Measurements from ENCODE around the gene KRT36.

KRT36 gene

GRCh38 chr17:41500131-41500911 is 10.6 kb upstream of the KRT36 start:
- DNase-seq, result no peak

- no peak for DNase-seq
These were observed 10.0 kb upstream of the KRT36 start for GRCh38 chr17:41499714-41500113.

- DNase-seq, result no peak
These were observed 8.6 kb upstream of the KRT36 start for GRCh38 chr17:41498276-41498675.

- peak; percentile 45 for DNase-seq
These were observed 7.2 kb upstream of the KRT36 start for GRCh38 chr17:41496803-41497484.

DNA sequence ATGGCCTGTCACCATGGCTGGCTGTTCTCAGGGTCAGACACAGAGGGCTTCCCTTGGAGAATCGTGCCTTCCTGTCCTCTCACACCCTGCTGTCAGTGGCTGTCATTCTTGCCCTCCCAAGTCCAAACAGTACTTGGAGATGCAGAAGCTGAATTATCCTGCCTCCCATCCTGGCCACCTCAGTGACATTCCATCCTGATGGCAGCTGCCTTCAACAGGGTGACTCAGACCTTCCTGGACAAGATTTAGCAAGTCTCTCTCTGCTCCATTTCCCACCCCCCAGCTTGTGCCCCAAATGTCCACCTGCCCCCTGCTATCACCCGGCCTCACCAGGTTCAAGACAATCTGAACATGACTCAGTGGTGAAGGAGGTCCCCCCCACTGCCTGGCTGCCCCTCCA is 4.8 kb upstream of the KRT36 start:
- DNase-seq, result no peak

DNA sequence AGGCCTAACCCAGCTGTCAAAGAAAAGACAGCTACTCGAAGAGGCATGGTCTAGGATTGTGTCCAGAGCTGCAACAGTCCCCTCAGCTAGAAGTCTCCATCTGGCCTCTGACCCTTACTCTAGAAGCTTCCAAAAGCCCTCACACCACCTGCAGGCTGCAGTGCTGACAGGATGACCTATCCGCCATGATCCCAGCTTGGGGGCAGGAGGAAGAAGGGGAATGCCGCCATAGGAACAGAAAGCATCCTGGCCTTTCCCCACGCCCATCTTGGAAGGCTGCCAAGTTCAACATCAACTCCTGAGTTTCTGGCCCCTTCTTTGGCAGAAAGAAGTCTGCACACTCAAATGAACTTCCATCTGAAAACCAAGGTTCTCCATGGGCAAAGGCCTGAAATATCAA is 3.1 kb upstream of the KRT36 start:
- DNase-seq, result no peak

GRCh38 chr17:41492351-41492750 is 2.6 kb upstream of the KRT36 start:
- DNase-seq, result no peak

GRCh38 chr17:41491476-41491875 is 1.8 kb upstream of the KRT36 start:
- no peak for DNase-seq

DNA sequence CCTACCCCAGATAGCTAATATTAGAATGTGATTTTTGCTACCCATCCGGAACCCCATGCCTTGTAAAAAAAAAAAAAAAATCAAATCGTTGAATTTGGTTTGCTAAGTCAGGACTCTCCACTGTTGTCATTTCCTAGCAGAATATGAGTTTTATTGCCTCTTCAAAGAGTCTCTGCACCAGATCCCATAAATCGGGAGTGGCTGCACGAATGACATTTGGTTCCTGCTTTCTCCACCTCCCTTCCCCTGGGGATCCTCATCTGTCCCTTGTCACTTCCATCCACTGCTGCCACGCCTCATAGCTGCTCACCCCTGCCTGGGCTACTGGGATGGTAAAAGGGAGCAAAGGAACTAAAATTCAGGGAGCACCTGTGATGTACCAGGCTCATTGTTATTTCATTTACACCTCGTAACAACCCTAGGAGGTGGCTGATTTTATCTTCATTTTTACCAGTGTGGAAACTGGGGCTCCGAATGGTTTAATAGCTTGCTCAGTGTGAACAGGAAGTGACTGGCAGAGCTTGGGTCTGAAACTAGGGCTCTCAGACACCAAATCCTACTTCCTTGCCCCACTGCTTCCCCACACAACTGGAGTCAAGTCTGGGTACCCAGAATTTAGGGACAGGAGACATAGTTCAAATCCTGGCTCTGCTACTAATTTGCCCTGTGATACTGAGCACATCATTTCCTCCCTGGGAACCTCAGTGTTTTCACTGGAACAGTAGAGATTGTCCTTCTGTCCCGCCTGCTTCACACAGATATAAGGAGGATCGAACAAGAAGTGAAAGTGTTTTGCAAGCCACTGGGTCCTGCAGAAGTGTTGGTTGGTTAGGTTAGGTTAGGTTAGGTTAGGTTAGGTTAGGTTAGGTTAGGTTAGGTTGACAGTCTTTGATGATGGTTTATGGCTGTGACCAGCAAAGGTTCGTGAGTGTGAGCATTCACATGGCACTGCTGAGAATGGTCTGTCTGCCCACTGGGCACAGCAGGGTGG is 585 bp upstream of the KRT36 start:
- no peak for DNase-seq

GRCh38 chr17:41486809-41487530 is 2.7 kb downstream of the KRT36 start:
- no peak for DNase-seq

- no peak for DNase-seq
These were observed 3.4 kb downstream of the KRT36 start for GRCh38 chr17:41486316-41486715.

DNA sequence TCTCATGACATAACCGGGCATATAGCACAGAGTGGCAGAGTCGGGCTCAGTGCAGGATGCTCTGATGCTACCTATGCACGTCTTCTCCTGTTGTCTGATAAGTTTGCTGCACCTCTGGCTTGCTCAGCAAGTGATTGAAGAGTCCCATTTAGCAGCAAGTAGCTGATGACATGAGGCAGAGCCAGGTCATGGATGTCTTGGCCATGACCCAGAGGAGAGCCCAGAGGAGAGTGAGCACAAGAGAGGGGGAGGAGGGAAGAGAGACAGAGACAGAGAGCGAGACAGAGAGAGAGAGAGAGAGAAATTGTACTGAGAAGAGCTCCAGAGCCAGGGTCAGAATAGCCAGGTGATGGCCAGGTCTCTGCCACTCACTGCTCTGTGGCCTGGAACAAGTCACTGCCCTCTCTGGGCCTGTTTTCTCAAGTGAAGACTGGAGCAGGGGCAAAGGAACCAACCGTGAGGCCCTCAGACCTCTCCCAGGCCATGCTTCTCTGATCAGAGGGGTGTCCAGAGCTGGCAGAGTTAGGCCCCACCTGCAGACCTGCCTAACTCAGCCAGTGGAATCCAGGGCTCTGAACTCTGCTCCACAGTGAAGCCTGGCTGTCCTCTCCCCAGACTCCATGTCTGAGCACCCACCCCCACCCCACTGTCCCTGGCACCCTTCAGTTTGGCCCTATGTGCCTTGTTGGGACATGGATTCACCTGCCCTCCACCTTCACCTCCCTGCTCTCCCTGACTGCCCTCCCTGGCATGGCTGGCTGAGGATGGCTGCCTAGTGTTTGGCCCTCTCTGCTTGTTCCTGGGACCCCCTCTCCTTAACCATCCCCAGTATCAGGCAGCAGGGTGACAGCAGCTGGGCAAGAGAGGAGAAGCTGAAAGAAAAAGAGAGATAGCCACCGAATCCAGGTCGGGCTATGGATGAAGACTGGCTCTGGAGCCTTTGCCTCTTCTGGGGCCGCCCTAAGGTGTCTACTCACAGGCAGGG is 4.5 kb downstream of the KRT36 start:
- DNase-seq, result no peak

- no peak for DNase-seq
These were observed 5.5 kb downstream of the KRT36 start for GRCh38 chr17:41483991-41484826.

- no peak for DNase-seq
These were observed 6.2 kb downstream of the KRT36 start for GRCh38 chr17:41483531-41483930.

GRCh38 chr17:41481036-41481435 is 8.7 kb downstream of the KRT36 start, which contains the start of gene KRT35:
Gene KRT35 (minus strand): TSS chr17:41481151. CDS start chr17:41481097, 54 bp downstream.
- DNase-seq, result no peak

GRCh38 chr17:41480581-41480980 is 9.1 kb downstream of the KRT36 start:
- DNase-seq, result no peak

DNA sequence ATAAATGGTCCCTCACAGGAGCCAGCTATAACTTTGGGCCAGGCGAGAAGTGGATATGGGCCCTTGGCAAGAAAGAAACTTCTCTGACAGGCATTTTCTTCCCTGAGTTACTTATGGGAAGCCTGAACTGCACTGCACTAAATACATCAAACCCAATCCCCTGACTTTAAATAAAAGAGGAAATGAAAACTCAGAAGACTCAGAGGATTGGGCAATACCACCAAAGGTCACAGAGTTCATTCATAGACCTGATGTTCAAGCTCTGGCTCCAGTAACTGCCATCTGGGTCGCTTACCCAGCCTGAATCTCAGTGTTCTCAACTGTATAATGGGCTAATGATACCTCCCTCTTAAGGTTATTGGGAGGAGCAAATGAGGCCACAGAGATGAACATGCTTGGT is 9.6 kb downstream of the KRT36 start:
- DNase-seq, result no peak

DNA sequence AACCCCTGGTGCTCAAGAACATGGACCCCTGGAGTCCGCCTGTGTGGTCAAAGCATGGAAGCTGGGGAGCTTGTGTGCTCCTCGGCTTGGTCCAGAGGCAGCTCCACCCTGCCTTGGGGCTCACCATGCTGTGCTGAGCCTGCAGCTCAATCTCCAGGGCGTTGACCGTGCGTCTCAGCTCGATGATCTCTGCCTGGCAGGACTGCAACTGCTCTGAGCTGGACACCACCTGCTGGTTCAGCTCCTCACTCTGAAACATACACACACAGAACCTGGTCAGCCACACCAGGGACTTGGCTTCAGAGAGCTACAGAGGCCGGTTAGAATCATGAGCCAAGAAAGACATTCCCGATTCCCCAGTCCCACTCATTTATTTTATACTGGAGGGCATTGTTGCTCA is 11.5 kb downstream of the KRT36 start:
- no peak for DNase-seq

Data from right kidney (tissue), 1 donor.